ENCODE data around the gene ARHGAP45.
A peak's percentile ranks its signal among the peaks of the same experiment; 100 is the strongest.
"Not testable (repeated sequence)": the region's sequence is repeated elsewhere in the genome, so short reads cannot be mapped to it uniquely, and the experiment has no call there.

The ARHGAP45 gene

GRCh38 chr19:1104311-1105007 lies 37.5 kb downstream of the ARHGAP45 start:
- DNase-seq (ENCODE audit: low spot score) = peak; percentile 90

GRCh38 chr19:1105008-1105872 lies 38.3 kb downstream of the ARHGAP45 start:
- DNase-seq (ENCODE audit: low spot score) = peak; percentile 69

GRCh38 chr19:1105873-1106840 lies 39.2 kb downstream of the ARHGAP45 start:
- DNase-seq (ENCODE audit: low spot score) = no peak

- DNase-seq (ENCODE audit: low spot score) = no peak
Observed at GRCh38 chr19:1106841-1107660, 40.1 kb downstream of the ARHGAP45 start.

GRCh38 chr19:1107661-1108261 lies 40.8 kb downstream of the ARHGAP45 start:
- DNase-seq (ENCODE audit: low spot score) = no peak

GRCh38 chr19:1108291-1109031 lies 41.5 kb downstream of the ARHGAP45 start:
- no peak for DNase-seq (ENCODE audit: low spot score)

- no peak for DNase-seq (ENCODE audit: low spot score)
Observed at GRCh38 chr19:1109032-1109551, 42.1 kb downstream of the ARHGAP45 start.

- no peak for DNase-seq (ENCODE audit: low spot score)
Observed at GRCh38 chr19:1109697-1110671, 43.0 kb downstream of the ARHGAP45 start.

- DNase-seq (ENCODE audit: low spot score) = no peak
Observed at GRCh38 chr19:1110809-1111640, 44.1 kb downstream of the ARHGAP45 start.

GRCh38 chr19:1111641-1112267 lies 44.8 kb downstream of the ARHGAP45 start:
- DNase-seq (ENCODE audit: low spot score) = no peak

GRCh38 chr19:1112268-1113029 lies 45.5 kb downstream of the ARHGAP45 start:
- peak; percentile 62 for DNase-seq (ENCODE audit: low spot score)

- peak; percentile 99 for DNase-seq (ENCODE audit: low spot score)
Observed at GRCh38 chr19:1113030-1113985, 46.3 kb downstream of the ARHGAP45 start.

- DNase-seq (ENCODE audit: low spot score) = no peak
Observed at GRCh38 chr19:1113986-1114483, 47.1 kb downstream of the ARHGAP45 start.

GRCh38 chr19:1114728-1115127 lies 47.8 kb downstream of the ARHGAP45 start:
- DNase-seq (ENCODE audit: low spot score) = not testable (repeated sequence)

Data from D341Med (cell line).